GM21576 (cell line): ENCODE results near the gene KANK2.
"Not testable (repeated sequence)": the region's sequence is repeated elsewhere in the genome, so short reads cannot be mapped to it uniquely, and the experiment has no call there.

Source experiments
- ATAC-seq: cut with Tn5 transposase; IDR thresholded peaks from one replicate; pipeline ENCODE4 v1.9.1; 2021; ENCODE audit warnings: mild to moderate bottlenecking, moderate library complexity; ENCODE audit not compliant: unreplicated experiment

The KANK2 gene

GRCh38 chr19:11198769-11199424, 1.6 kb upstream of the KANK2 start:
- no peak for ATAC-seq

DNA sequence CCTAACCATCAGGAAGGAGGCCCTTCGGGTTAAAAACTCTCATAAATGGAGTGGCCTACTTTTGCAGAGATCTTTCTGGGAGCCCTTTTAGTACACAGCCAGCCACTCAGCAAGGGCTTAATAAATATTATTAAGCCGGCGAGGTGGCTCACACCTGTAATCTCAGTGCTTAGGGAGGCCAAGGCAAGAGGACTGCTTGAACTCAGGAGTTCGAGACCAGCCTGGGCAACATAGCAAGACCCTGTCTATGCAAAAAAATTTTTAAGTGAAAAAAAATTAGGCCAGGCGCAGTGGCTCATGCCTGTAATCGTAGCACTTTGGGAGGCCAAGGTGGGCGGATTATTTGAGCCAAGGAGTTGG, 810 bp upstream of the KANK2 start:
- ATAC-seq: no peak

DNA sequence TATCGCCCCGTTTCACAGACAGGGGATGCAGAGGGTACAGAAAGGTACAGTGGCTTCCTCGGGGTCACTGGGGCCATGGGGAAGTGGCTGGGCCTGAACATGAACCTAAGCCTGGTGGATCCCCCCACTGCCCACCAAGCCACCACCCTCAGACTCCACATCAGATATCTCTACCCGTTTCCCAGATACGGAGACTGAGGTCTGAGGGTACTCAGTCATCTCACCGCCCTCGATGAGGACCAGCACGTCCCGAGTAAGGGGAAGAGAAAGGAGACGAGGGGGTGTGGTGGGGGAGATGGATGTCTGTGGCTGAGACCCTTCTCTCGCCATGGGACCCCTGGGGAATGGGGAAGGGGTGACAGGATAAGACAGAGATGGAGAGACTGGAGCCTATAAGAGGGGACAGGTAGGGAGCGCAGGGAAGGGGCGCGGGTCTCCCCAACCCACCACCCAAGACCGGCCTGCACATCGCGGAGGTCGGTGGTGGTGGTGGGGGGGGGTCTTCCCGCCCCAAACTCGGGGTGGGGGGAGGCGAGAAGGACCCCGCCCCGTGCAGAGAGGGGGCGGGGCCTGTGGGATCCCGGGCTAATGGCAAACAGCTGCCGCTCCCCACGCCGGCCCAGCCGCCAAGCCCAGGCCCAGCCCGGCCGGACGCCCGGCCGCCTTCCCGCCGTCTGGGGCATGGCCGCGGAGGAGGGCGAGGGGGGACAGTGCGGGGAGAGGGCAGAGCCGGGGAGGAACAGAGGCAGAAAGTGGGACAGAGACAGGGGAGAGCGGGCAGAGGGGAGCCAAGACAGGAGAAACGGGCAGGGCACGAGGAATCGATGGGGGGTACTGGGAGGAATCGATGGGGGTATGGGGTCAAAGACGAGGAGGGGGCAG, 698 bp downstream of the KANK2 start:
- no peak for ATAC-seq

- ATAC-seq: no peak
Measured at GRCh38 chr19:11195681-11196080, 1.7 kb downstream of the KANK2 start.

- no peak for ATAC-seq
Measured at GRCh38 chr19:11194656-11195558, 2.4 kb downstream of the KANK2 start.

DNA sequence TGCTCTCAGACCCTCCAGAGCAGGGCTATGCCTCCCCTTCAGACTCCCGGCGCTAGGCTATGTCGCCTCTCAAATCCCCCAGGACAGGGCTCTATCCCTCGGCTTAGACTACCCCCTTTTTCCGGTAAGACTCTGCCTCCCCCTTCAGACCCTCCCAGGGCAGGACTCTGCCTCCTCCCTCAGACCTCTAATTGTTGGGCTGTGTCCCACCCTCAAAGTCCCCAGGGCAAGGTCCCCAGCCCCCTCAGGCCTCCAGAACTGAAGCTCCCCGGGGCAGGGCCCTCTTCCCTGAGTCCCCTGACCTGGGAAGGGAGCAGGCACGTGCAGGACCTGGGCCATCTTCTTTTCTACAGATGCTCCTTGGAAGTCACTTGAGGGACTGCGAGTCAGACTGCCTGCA, 3.2 kb downstream of the KANK2 start:
- no peak for ATAC-seq

- ATAC-seq: no peak
Measured at GRCh38 chr19:11192957-11193939, 4.1 kb downstream of the KANK2 start.

GRCh38 chr19:11191934-11192333, 5.4 kb downstream of the KANK2 start:
- ATAC-seq: no peak

GRCh38 chr19:11191273-11191755, 6.0 kb downstream of the KANK2 start:
- no peak for ATAC-seq

DNA sequence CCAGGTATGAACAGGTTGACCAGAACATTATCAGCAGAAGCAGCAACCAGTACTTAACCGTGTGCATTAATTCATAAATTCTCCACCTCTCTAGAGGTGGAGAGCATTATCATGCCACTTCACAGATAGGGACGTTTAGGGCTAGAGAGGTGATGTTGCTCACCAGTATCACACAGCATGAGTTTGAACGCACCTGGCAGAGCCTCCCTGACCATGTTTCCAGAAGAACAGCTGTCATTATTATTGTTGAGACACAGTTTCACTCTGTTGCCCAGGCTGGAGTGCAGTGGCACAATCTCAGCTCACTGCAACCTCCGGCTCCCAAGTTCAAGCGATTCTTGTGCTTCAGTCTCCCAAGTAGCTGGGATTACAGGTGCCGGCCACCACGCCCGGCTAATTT, 6.8 kb downstream of the KANK2 start:
- no peak for ATAC-seq

DNA sequence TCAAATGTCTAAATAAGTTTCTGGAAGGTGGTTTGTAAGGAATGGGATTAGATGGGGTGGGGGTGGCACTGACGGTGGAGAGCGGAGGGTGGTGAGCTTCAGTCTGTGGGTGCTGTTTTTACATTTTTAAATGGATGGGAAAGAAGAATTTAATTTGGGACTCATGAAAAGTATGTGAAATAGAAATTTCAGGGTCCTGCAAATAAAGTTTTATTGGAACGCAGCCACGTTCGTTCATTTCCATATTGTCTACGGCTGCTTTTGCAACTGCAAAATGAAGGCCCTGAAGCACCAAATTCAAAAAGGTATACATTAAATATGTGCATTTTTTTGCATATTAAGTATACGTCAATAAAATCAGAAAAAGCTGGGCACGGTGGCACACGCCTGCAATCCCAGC, 9.9 kb downstream of the KANK2 start:
- ATAC-seq: no peak

DNA sequence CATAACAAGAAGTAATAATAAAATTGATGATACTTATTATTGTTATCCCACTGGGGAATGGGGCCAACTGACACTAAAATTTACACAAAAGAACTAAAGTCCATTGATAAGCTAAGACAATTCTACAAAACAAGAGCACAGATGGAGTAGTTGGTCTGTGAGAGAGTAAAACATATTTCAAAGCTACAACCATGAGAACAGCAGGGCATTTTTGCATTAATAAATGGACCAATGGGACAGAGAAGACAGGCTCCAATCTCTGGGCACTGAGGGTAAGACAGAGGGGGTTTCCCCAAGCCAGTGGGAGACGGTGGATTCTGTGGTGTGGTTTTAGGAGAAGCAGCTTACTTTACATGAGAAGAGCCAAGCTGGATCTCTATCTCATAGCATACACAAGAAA, 14.4 kb downstream of the KANK2 start:
- no peak for ATAC-seq

- no peak for ATAC-seq
Measured at GRCh38 chr19:11181488-11181887, 15.9 kb downstream of the KANK2 start.

DNA sequence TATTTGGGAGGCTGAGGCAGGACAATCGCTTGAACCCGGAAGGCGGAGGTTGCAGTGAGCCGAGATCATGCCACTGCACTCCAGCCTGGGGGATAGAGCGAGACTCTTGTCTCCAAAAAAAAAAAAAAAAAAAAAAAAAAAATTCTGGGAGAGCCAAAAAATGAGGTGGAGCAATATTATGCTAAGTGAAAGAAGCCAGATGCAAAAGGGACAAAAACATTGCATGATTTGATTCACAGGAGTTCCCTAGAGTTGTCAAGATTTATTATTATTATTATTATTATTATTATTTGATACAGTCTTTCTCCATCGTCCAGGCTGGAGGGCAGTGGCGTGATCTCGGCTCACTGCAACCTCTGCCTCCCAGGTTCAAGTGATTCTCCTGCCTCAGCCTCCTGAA, 16.4 kb downstream of the KANK2 start:
- ATAC-seq: not testable (repeated sequence)

DNA sequence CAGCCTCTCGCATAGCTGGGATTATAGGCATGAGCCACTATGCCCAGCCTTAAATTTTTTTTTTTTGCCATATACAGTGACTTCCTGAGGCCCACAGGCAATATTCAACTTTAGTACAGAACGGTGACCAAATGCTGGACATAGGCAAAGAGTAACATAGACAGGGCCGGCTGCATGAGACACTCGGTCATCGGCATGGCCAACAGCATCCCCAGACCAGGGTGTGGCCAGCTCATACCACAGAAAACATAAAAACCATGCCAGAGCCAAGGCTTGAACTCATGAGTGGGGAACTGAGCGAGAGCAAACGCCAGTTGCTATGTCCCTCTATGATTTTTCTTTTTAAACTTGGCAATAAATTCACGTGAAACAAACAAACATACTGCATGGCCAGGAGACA, 17.0 kb downstream of the KANK2 start:
- no peak for ATAC-seq

GRCh38 chr19:11179716-11180297, 17.5 kb downstream of the KANK2 start:
- peak; percentile 50 for ATAC-seq

GRCh38 chr19:11179145-11179465, 18.2 kb downstream of the KANK2 start:
- ATAC-seq: not testable (repeated sequence)

- ATAC-seq: no peak
Measured at GRCh38 chr19:11177592-11177991, 19.8 kb downstream of the KANK2 start.

DNA sequence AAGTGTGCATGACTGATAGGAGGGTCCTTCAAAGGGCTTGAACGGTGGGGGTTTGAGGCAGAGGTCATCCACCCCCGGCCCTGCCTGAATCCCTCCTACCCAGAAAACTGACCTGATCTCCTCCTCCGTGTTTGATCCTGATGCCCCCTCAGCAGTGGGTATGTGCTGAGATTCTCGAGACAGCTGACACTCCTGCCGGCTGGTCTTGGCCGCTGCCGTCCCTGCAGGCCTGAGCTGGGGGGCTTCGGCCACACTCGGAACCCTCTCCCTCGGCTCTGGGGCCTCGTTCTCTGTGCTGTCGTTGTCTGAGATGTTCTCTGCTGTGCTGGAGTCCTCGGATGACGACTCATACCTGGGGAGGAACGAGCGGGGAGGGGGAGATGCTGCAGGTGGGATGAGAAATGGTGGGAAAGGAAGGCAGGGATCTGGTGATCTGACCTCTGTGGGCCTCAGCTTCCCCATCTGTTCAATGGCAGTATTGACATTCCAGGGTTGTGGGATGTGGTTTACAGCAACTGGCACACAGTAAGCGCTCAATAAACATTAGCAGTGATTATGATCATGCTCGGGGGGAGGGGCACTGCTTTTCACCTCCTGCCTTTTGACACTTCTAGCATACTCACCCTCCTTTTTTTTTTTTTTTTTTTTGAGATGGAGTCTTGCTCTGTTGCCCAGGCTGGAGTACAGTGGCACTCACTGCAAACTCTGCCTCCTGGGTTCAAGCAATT, 20.7 kb downstream of the KANK2 start:
- ATAC-seq: no peak
